GM21576 (cell line): ENCODE data around the gene CACNA1H.

Experiments used
- ATAC-seq: cut with Tn5 transposase; IDR thresholded peaks from one replicate; pipeline ENCODE4 v1.9.1; 2021; ENCODE audit warnings: mild to moderate bottlenecking, moderate library complexity; ENCODE audit not compliant: unreplicated experiment

The CACNA1H gene

DNA sequence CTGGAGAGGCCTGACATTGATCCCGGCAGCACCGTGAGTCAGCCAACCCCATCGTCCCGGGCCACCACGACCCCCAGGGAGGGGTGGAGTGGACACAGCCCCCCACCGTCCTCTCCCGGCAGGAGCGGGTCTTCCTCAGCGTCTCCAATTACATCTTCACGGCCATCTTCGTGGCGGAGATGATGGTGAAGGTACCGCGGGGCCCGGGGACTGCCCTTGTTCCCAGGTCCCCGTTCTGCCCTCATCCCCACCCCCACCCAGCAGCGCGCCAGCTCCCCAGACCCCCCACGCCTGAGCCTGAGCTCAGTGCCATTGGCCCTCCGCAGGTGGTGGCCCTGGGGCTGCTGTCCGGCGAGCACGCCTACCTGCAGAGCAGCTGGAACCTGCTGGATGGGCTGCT is 57.6 kb downstream of the CACNA1H start:
- ATAC-seq: no peak

GRCh38 chr16:1211451-1212268 is 58.8 kb downstream of the CACNA1H start:
- ATAC-seq: no peak

DNA sequence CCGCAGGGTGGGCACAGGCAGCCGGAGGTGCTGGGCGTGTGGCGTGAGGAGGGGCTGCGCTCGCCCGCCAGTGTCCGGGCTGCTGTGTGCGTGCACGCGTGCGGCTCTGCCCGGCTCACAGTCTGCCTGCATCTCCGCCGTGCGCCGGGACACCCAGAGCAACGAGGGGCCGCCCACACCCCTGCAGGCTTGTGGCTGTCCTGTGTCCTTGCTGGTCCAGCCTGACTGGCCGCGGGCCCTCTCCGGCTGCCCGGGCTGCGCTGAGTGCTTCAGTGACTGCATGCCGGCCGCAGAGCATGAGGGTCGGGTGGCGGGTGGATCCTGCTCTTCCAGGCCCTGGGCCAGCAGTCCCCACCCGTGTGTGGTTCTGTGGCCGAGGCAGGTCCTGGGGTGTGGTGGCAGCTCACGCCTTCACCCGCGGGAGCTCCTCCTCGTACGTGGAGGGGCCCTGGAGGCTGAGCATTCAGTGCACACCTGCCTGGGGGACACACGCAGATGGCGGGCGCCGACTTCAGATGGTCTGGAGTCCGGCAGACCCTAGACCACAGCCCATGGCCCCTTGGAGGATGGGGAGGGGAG is 59.8 kb downstream of the CACNA1H start:
- ATAC-seq: no peak

- ATAC-seq: no peak
Observed at GRCh38 chr16:1213231-1213630, 60.3 kb downstream of the CACNA1H start.

GRCh38 chr16:1213796-1214372 is 61.0 kb downstream of the CACNA1H start:
- ATAC-seq: no peak

GRCh38 chr16:1214719-1215118 is 61.8 kb downstream of the CACNA1H start:
- ATAC-seq: no peak

DNA sequence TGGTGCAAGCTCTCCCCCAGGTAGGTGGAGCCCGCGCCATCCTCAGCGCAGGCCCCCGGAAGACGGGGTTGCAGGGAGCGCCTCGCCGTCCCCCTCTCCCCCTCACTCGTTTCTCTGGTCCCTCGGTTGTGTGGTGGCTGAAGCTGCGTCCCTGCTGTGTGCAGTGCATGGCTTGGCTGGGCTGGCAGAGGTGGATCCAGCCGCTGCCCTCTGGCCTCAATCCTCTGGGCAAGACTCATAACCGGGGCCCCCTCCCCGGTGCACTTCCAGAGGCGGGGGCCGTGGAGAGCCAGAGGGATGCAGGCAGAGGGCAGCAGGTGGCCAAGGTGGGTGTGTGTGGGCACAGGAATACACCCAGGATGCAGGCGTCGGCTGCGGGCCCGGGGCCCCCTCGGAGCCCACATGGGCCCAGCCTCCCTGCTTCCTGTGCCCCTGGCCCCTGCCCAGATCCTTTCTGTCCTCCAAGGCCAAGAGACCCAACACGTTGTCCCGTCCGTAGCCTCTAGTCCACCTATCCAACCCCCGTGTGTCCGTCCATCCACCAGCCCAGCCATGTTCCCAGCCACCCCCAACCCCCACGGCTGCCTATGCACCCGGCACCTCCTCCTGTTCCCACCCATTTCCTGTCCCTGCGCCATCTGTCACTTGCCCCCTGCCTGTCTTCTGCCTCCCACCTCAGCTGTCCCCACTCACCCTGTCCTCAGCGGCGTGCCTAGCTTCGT is 62.8 kb downstream of the CACNA1H start:
- no peak for ATAC-seq

- ATAC-seq: no peak
Observed at GRCh38 chr16:1216296-1216619, 63.4 kb downstream of the CACNA1H start.

GRCh38 chr16:1216681-1217400 is 63.9 kb downstream of the CACNA1H start:
- no peak for ATAC-seq

DNA sequence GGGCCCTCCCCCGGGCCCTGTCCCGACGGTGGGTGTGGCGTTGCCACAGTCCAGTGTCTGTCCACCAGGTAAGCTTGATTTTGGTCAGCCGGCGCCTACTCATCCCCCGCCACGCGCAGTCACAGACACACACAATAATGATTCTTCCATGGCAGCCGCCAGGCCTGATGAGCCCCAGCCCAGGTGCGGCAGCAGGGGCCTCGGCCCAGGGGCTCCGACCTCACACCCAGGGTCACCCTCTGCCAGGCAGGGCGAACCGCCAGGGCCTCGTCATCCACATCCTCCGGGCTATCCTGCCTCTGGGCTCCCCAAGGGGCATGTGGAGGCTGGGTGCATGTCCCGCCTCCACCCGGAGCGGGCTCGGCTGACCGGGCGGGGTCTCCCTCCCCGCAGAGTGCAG is 64.6 kb downstream of the CACNA1H start:
- no peak for ATAC-seq

GRCh38 chr16:1218061-1218929 is 65.4 kb downstream of the CACNA1H start:
- ATAC-seq: no peak

- no peak for ATAC-seq
Observed at GRCh38 chr16:1218930-1219611, 66.2 kb downstream of the CACNA1H start.

DNA sequence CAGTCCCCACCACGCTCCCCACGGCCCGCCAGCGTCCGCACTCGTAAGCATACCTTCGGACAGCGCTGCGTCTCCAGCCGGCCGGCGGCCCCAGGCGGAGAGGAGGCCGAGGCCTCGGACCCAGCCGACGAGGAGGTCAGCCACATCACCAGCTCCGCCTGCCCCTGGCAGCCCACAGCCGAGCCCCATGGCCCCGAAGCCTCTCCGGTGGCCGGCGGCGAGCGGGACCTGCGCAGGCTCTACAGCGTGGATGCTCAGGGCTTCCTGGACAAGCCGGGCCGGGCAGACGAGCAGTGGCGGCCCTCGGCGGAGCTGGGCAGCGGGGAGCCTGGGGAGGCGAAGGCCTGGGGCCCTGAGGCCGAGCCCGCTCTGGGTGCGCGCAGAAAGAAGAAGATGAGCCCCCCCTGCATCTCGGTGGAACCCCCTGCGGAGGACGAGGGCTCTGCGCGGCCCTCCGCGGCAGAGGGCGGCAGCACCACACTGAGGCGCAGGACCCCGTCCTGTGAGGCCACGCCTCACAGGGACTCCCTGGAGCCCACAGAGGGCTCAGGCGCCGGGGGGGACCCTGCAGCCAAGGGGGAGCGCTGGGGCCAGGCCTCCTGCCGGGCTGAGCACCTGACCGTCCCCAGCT is 67.3 kb downstream of the CACNA1H start:
- ATAC-seq: no peak

- ATAC-seq: no peak
Observed at GRCh38 chr16:1220841-1221627, 68.1 kb downstream of the CACNA1H start.

DNA sequence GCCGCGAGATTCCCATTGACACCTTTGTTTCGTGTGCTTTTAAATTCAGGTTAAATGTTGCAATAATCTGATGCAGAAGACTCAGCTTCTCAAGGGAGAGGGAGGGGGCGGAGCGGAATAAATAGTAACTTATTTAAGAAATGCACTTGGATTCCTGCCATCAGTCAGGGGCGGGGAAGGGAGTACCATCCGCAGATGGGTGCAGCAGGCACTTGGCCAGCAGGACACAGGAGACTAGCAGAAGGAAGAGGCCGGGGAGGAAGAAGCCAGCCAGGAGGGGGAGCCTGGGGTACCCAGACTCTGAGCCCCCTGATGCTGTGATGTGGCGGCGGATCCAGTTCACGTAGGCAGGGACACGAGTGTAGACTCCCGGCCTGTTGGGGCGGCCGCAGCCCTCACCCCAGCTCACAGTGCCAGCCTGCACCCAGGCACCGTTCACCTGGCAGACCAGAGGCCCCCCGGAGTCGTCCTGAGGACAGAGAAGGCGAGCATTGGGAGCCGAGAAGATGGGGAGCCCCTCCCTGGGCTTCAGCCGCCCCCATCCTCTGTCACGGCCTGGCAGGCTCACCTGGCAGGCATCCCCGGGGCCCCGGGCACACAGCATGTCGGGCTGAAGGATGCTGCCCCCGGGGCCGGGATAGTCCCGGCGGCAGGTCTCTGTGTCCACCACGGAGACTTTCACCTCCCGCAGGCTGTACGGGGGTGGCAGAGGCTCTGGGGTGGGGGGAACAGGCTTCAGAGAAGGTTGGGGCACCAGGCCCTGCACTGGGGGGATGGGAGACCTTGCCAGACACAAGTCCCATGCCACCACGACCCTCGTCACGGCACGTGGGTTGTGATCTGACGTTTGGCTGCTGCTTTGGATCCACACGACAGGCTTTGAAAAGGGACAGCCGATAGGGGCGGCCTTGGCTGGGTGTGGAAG is 69.0 kb downstream of the CACNA1H start:
- ATAC-seq: no peak

GRCh38 chr16:1222553-1223354 is 69.8 kb downstream of the CACNA1H start:
- no peak for ATAC-seq
